OCI-M2 (cell line): Measurements from ENCODE around the gene SLC1A3.
"Not testable (repeated sequence)": the region's sequence is repeated elsewhere in the genome, so short reads cannot be mapped to it uniquely, and the experiment has no call there.

ENCODE experiments used
- DNase-seq: peaks from one replicate; lab custom pipeline; 2025; ENCODE audit not compliant: unreplicated experiment; lab: John Stamatoyannopoulos, UW

Gene SLC1A3

GRCh38 chr5:36630201-36631145 is 24.1 kb downstream of the SLC1A3 start:
- no peak for DNase-seq

- no peak for DNase-seq
Measured at GRCh38 chr5:36631154-36631553, 24.7 kb downstream of the SLC1A3 start.

GRCh38 chr5:36631620-36632362 is 25.4 kb downstream of the SLC1A3 start:
- no peak for DNase-seq

- no peak for DNase-seq
Measured at GRCh38 chr5:36632363-36632664, 25.9 kb downstream of the SLC1A3 start.

GRCh38 chr5:36635721-36636390 is 29.4 kb downstream of the SLC1A3 start:
- DNase-seq, result no peak

- DNase-seq, result no peak
Measured at GRCh38 chr5:36637101-36637500, 30.7 kb downstream of the SLC1A3 start.

GRCh38 chr5:36637516-36637915 is 31.1 kb downstream of the SLC1A3 start:
- no peak for DNase-seq

GRCh38 chr5:36638056-36638455 is 31.6 kb downstream of the SLC1A3 start:
- no peak for DNase-seq

GRCh38 chr5:36640949-36641348 is 34.5 kb downstream of the SLC1A3 start:
- no peak for DNase-seq

GRCh38 chr5:36641431-36641830 is 35.0 kb downstream of the SLC1A3 start:
- DNase-seq, result no peak

GRCh38 chr5:36642089-36642488 is 35.7 kb downstream of the SLC1A3 start:
- no peak for DNase-seq

GRCh38 chr5:36643162-36643561 is 36.8 kb downstream of the SLC1A3 start:
- DNase-seq, result no peak

- not testable (repeated sequence) for DNase-seq
Measured at GRCh38 chr5:36643841-36644240, 37.4 kb downstream of the SLC1A3 start.

GRCh38 chr5:36644727-36645126 is 38.3 kb downstream of the SLC1A3 start:
- no peak for DNase-seq

- DNase-seq, result no peak
Measured at GRCh38 chr5:36646100-36646499, 39.7 kb downstream of the SLC1A3 start.

- DNase-seq, result no peak
Measured at GRCh38 chr5:36646507-36647023, 40.2 kb downstream of the SLC1A3 start.

- DNase-seq, result no peak
Measured at GRCh38 chr5:36647046-36647445, 40.6 kb downstream of the SLC1A3 start.

- no peak for DNase-seq
Measured at GRCh38 chr5:36648426-36648825, 42.0 kb downstream of the SLC1A3 start.

- DNase-seq, result no peak
Measured at GRCh38 chr5:36651761-36652685, 45.6 kb downstream of the SLC1A3 start.

GRCh38 chr5:36653044-36653705 is 46.8 kb downstream of the SLC1A3 start:
- no peak for DNase-seq
